ENCODE data around the gene C11orf42.

Gene C11orf42

GRCh38 chr11:6251990-6252473 is 46.7 kb downstream of the C11orf42 start:
- no peak overlapping the region for H3K4me3 ChIP-seq (ENCODE audit: low read length)
- TF ChIP-seq, protein P1, sequence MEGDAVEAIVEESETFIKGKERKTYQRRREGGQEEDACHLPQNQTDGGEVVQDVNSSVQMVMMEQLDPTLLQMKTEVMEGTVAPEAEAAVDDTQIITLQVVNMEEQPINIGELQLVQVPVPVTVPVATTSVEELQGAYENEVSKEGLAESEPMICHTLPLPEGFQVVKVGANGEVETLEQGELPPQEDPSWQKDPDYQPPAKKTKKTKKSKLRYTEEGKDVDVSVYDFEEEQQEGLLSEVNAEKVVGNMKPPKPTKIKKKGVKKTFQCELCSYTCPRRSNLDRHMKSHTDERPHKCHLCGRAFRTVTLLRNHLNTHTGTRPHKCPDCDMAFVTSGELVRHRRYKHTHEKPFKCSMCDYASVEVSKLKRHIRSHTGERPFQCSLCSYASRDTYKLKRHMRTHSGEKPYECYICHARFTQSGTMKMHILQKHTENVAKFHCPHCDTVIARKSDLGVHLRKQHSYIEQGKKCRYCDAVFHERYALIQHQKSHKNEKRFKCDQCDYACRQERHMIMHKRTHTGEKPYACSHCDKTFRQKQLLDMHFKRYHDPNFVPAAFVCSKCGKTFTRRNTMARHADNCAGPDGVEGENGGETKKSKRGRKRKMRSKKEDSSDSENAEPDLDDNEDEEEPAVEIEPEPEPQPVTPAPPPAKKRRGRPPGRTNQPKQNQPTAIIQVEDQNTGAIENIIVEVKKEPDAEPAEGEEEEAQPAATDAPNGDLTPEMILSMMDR (conservative IDR thresholded peaks at IDR 0.05; ENCODE audit: low read length), result no peak
- DNase-seq (ENCODE audit: low read depth), result no peak

DNA sequence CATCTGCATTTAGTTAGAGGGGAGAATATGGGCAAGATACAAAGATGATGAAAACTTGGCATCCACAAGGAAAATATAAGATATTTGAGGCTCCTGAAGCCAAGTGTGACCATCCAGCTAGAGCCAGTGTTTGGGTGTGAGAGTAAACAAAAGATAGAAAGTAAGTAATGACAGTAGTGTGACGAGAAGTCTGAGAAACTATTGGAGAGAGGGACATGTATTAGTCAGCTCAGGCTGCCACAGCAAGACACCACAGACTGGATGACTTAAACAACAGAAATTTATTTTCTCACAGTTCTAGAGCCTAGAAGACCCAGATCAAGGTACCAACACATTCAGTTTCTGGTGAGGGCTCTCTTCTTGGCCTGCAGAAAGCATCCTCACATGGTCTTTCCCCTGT is 47.8 kb downstream of the C11orf42 start:
- TF ChIP-seq, protein P1 (conservative IDR thresholded peaks at IDR 0.05; ENCODE audit: low read length), result no peak
- H3K4me3 ChIP-seq (ENCODE audit: low read length), result no peak overlapping the region
- DNase-seq (ENCODE audit: low read depth), result no peak

GRCh38 chr11:6258141-6258540 is 52.8 kb downstream of the C11orf42 start:
- no peak overlapping the region for H3K4me3 ChIP-seq (ENCODE audit: low read length)
- DNase-seq (ENCODE audit: low read depth), result no peak
- TF ChIP-seq, protein P1 (conservative IDR thresholded peaks at IDR 0.05; ENCODE audit: low read length), result no peak

GRCh38 chr11:6258571-6259081 is 53.3 kb downstream of the C11orf42 start:
- no peak overlapping the region for H3K4me3 ChIP-seq (ENCODE audit: low read length)
- DNase-seq (ENCODE audit: low read depth), result no peak
- TF ChIP-seq, protein P1 (conservative IDR thresholded peaks at IDR 0.05; ENCODE audit: low read length), result no peak

- H3K4me3 ChIP-seq (ENCODE audit: low read length), result no peak overlapping the region
- TF ChIP-seq, protein P1 (conservative IDR thresholded peaks at IDR 0.05; ENCODE audit: low read length), result no peak
These were observed 54.9 kb downstream of the C11orf42 start for GRCh38 chr11:6260207-6260726.

More at GRCh38 chr11:6260207-6260726, 54.9 kb downstream of the C11orf42 start:
- no peak for DNase-seq (ENCODE audit: low read depth)
